Gastroesophageal sphincter (tissue), 3 donors: ENCODE results near the gene ACAT2.

Experiments
- CTCF ChIP-seq, 4 experiments: fragments of 200-600 bp in 2 of 4; fragments of 450-650 bp in 2 of 4; sonication (generic) in 1 of 4; IDR thresholded peaks; one replicate each; pipeline ENCODE4 v1.5.1; 2017 to 2019; ENCODE audit warnings: antibody characterized with exemption in 4 of 4, mild to moderate bottlenecking in 2 of 4, moderate library complexity in 2 of 4
- POLR2A ChIP-seq, 2 donors: fragments of 450-650 bp; IDR thresholded peaks; one replicate each; pipeline ENCODE4 v1.6.1; 2017; ENCODE audit warnings: antibody characterized with exemption in 2 of 2, mild to moderate bottlenecking in 2 of 2, moderate library complexity in 1 of 2
- POLR2AphosphoS5 ChIP-seq: sonication (generic); formaldehyde crosslinking; IDR thresholded peaks from one replicate; pipeline ENCODE4 v1.6.1; 2017; ENCODE audit warnings: antibody characterized with exemption

- TF ChIP-seq CTCF (IDR thresholded peaks at IDR 0.05) (no peak), POLR2AphosphoS5 (no peak), POLR2A (IDR thresholded peaks at IDR 0.05) (no peak)
Observed at GRCh38 chr6:159772196-159772595, 10.4 kb downstream of the ACAT2 start.
